SK-N-SH treated with all-trans-retinoic acid at 6 μM for 48 hours (cell line): ENCODE measurements around the gene TNFAIP8.

ENCODE experiments used
- ATAC-seq: fragments of 200-7000 bp; cut with Tn5 transposase; 3 replicates; pipeline ENCODE4 v1.9.1; 2020; ENCODE audit warnings: mild to moderate bottlenecking, moderate library complexity
- ARNTL ChIP-seq: fragments of 450-650 bp; formaldehyde crosslinking; IDR thresholded peaks from 2 replicates; pipeline ENCODE4 v1.5.0; 2020; ENCODE audit warnings: low read depth, mild to moderate bottlenecking, moderate library complexity, borderline replicate concordance
- BACH2 ChIP-seq: fragments of 250-450 bp; sonication (Bioruptor Pico); IDR thresholded peaks from 2 replicates; pipeline ENCODE4 v1.9.0; 2021; ENCODE audit warnings: mild to moderate bottlenecking, borderline replicate concordance
- CSDC2 ChIP-seq: fragments of 250-450 bp; sonication (Bioruptor Pico); IDR thresholded peaks from 2 replicates; pipeline ENCODE4 v1.5.0; 2020; ENCODE audit warnings: mild to moderate bottlenecking, moderate library complexity
- GLIS3 ChIP-seq: fragments of 250-450 bp; sonication (Bioruptor Pico); IDR thresholded peaks from 2 replicates; pipeline ENCODE4 v1.5.0; 2020; ENCODE audit warnings: mild to moderate bottlenecking, moderate library complexity
- ISL1 ChIP-seq: fragments of 250-450 bp; sonication (Bioruptor Pico); IDR thresholded peaks from 2 replicates; pipeline ENCODE4 v2.1.2; 2022; ENCODE audit warnings: mild to moderate bottlenecking, moderate library complexity
- OSR1 ChIP-seq: fragments of 250-450 bp; sonication (Bioruptor Pico); IDR thresholded peaks from 2 replicates; pipeline ENCODE4 v1.8.0; 2022; ENCODE audit warnings: moderate library complexity, mild to moderate bottlenecking, inconsistent platforms
- PPARA ChIP-seq: fragments of 250-450 bp; sonication (Bioruptor Pico); IDR thresholded peaks from 2 replicates; pipeline ENCODE4 v1.5.0; 2020; ENCODE audit warnings: mild to moderate bottlenecking, borderline replicate concordance
- RARB ChIP-seq: fragments of 250-450 bp; sonication (Bioruptor Pico); IDR thresholded peaks from 2 replicates; pipeline ENCODE4 v1.8.0; 2021; ENCODE audit warnings: mild to moderate bottlenecking, moderate library complexity
- SNAI2 ChIP-seq: fragments of 250-450 bp; sonication (Bioruptor Pico); IDR thresholded peaks from 2 replicates; pipeline ENCODE4 v1.5.0; 2020; ENCODE audit warnings: mild to moderate bottlenecking, moderate library complexity
- TCF4 ChIP-seq: fragments of 250-450 bp; sonication (Bioruptor Pico); IDR thresholded peaks from 2 replicates; pipeline ENCODE4 v1.8.0; 2021; ENCODE audit warnings: mild to moderate bottlenecking, moderate library complexity, borderline replicate concordance
- ZC3H10 ChIP-seq: fragments of 250-450 bp; sonication (Bioruptor Pico); IDR thresholded peaks from 2 replicates; pipeline ENCODE4 v1.5.1; 2021; ENCODE audit warnings: mild to moderate bottlenecking, moderate library complexity
- ZFP30 ChIP-seq: fragments of 450-650 bp; formaldehyde crosslinking; IDR thresholded peaks from 2 replicates; pipeline ENCODE4 v1.5.0; 2022; ENCODE audit warnings: mild to moderate bottlenecking, moderate library complexity
- ZNF565 ChIP-seq: fragments of 450-650 bp; formaldehyde crosslinking; conservative IDR thresholded peaks from 2 replicates; pipeline ENCODE4 v1.5.0; 2020; ENCODE audit warnings: low read depth, mild to moderate bottlenecking, moderate library complexity
- ZNF70 ChIP-seq: fragments of 450-650 bp; formaldehyde crosslinking; IDR thresholded peaks from 2 replicates; pipeline ENCODE4 v1.5.0; 2020; ENCODE audit warnings: mild to moderate bottlenecking, moderate library complexity
- ZNF8 ChIP-seq: fragments of 450-650 bp; formaldehyde crosslinking; IDR thresholded peaks from 2 replicates; pipeline ENCODE4 v1.5.0; 2020; ENCODE audit warnings: mild to moderate bottlenecking, moderate library complexity
- TF ChIP-seq, protein P1 (sequence below): fragments of 250-450 bp; sonication (Bioruptor Pico); IDR thresholded peaks from 2 replicates; pipeline ENCODE4 v1.5.1; 2020; ENCODE audit warnings: low read depth, mild to moderate bottlenecking, moderate library complexity
- TF ChIP-seq, protein P2 (sequence below): fragments of 250-450 bp; sonication (Bioruptor Pico); IDR thresholded peaks from 2 replicates; pipeline ENCODE4 v1.5.1; 2021; ENCODE audit warnings: mild to moderate bottlenecking, moderate library complexity
- TF ChIP-seq, protein P3 (sequence below): fragments of 250-450 bp; sonication (Bioruptor Pico); IDR thresholded peaks from 2 replicates; pipeline ENCODE4 v1.5.0; 2020; ENCODE audit warnings: mild to moderate bottlenecking, moderate library complexity
- TF ChIP-seq, protein P4 (sequence below): fragments of 250-450 bp; sonication (Bioruptor Pico); IDR thresholded peaks from 2 replicates; pipeline ENCODE4 v1.8.0; 2021; ENCODE audit warnings: low read depth, mild to moderate bottlenecking, moderate library complexity, borderline replicate concordance

Gene TNFAIP8

DNA sequence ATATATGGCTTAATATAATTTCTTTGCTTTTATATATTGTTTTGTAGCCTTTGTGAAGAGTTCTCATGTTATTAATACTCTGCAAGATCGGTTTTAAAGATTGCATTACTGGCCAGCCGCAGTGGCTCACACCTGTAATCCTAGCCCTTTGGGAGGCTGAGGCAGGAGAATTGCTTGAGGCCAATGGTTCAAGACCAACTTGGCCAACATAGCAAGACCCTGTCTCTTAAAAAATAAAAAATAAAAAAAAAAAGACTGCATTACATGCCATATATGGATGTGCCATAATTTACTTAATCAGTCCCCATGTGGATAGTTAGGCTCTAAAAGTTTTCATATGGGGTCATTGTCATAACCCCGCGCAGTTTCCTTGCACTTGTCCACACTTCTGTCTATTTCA lies 31.0 kb upstream of the TNFAIP8 start:
- TF ChIP-seq ZC3H10 (CRISPR knock-in tag): no peak
- TF ChIP-seq SNAI2 (CRISPR knock-in tag): no peak
- no peak for TF ChIP-seq ISL1 (CRISPR knock-in tag)
- TF ChIP-seq TCF4 (CRISPR knock-in tag): no peak
- TF ChIP-seq CSDC2: no peak
- TF ChIP-seq, protein P1, sequence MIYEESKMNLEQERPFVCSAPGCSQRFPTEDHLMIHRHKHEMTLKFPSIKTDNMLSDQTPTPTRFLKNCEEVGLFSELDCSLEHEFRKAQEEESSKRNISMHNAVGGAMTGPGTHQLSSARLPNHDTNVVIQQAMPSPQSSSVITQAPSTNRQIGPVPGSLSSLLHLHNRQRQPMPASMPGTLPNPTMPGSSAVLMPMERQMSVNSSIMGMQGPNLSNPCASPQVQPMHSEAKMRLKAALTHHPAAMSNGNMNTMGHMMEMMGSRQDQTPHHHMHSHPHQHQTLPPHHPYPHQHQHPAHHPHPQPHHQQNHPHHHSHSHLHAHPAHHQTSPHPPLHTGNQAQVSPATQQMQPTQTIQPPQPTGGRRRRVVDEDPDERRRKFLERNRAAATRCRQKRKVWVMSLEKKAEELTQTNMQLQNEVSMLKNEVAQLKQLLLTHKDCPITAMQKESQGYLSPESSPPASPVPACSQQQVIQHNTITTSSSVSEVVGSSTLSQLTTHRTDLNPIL (CRISPR knock-in tag): no peak
- TF ChIP-seq RARB: no peak
- no peak for TF ChIP-seq ZNF565 (CRISPR knock-in tag)
- TF ChIP-seq, protein P2, sequence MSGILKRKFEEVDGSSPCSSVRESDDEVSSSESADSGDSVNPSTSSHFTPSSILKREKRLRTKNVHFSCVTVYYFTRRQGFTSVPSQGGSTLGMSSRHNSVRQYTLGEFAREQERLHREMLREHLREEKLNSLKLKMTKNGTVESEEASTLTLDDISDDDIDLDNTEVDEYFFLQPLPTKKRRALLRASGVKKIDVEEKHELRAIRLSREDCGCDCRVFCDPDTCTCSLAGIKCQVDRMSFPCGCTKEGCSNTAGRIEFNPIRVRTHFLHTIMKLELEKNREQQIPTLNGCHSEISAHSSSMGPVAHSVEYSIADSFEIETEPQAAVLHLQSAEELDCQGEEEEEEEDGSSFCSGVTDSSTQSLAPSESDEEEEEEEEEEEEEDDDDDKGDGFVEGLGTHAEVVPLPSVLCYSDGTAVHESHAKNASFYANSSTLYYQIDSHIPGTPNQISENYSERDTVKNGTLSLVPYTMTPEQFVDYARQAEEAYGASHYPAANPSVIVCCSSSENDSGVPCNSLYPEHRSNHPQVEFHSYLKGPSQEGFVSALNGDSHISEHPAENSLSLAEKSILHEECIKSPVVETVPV: no peak
- no peak for TF ChIP-seq PPARA (CRISPR knock-in tag)
- TF ChIP-seq OSR1 (CRISPR knock-in tag): no peak
- TF ChIP-seq ZFP30: no peak

GRCh38 chr5:119327018-119327417 lies 28.8 kb upstream of the TNFAIP8 start:
- TF ChIP-seq, protein P3, sequence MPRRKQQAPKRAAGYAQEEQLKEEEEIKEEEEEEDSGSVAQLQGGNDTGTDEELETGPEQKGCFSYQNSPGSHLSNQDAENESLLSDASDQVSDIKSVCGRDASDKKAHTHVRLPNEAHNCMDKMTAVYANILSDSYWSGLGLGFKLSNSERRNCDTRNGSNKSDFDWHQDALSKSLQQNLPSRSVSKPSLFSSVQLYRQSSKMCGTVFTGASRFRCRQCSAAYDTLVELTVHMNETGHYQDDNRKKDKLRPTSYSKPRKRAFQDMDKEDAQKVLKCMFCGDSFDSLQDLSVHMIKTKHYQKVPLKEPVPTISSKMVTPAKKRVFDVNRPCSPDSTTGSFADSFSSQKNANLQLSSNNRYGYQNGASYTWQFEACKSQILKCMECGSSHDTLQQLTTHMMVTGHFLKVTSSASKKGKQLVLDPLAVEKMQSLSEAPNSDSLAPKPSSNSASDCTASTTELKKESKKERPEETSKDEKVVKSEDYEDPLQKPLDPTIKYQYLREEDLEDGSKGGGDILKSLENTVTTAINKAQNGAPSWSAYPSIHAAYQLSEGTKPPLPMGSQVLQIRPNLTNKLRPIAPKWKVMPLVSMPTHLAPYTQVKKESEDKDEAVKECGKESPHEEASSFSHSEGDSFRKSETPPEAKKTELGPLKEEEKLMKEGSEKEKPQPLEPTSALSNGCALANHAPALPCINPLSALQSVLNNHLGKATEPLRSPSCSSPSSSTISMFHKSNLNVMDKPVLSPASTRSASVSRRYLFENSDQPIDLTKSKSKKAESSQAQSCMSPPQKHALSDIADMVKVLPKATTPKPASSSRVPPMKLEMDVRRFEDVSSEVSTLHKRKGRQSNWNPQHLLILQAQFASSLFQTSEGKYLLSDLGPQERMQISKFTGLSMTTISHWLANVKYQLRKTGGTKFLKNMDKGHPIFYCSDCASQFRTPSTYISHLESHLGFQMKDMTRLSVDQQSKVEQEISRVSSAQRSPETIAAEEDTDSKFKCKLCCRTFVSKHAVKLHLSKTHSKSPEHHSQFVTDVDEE: no peak
- TF ChIP-seq ZNF8 (no peak), ISL1 (CRISPR knock-in tag) (no peak), GLIS3 (CRISPR knock-in tag) (no peak), TCF4 (CRISPR knock-in tag) (no peak), ZNF70 (CRISPR knock-in tag) (no peak), ZFP30 (no peak), ZNF565 (CRISPR knock-in tag) (no peak), BACH2 (CRISPR knock-in tag) (no peak), ARNTL (no peak)
- TF ChIP-seq, protein P4, sequence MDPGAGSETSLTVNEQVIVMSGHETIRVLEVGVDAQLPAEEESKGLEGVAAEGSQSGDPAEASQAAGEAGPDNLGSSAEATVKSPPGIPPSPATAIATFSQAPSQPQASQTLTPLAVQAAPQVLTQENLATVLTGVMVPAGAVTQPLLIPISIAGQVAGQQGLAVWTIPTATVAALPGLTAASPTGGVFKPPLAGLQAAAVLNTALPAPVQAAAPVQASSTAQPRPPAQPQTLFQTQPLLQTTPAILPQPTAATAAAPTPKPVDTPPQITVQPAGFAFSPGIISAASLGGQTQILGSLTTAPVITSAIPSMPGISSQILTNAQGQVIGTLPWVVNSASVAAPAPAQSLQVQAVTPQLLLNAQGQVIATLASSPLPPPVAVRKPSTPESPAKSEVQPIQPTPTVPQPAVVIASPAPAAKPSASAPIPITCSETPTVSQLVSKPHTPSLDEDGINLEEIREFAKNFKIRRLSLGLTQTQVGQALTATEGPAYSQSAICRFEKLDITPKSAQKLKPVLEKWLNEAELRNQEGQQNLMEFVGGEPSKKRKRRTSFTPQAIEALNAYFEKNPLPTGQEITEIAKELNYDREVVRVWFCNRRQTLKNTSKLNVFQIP (CRISPR knock-in tag): no peak
- TF ChIP-seq, protein P2: no peak
- no peak for ATAC-seq

More for the DNA sequence above, 31.0 kb upstream of the TNFAIP8 start:
- ATAC-seq: no peak

DNA sequence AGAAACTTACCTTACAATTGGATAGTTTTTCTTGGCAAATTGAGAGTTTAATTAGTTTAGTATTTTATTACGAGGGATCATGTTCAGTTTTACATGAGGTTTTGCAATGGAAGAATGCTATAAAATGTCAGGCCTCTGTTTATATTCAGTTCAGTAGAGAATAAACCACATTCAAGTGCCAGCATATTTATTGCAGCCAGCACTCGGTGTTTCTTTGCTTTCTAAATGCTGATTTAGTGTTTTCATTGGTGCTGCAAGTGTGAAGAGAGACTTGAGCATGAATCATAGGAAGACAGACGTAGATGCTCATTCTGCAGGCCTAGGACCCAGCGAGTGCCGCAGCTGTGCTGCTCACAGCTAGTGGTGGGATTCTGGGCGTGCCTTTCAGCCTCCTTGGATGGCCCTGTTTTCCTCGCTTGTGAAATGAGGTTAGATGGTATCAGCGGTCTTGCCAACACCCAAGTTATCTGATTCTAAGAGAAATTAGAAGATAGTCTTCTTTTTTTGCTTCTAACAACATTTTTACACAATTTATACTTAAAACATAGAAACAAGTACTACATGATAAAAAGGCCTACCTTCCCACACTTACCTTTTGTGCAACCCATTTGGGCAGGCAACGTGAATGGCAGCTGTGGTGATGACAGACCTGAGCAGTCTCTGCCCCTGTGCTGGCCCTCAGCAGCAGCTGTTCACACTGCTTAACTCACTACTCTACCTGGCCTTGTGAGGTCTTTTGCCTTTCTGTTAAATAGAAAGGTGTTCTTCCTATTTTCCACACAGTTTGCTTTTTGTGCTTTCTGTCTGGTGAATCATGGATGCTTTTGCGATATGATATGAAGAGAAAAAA lies 26.8 kb upstream of the TNFAIP8 start:
- no peak for ATAC-seq
- no peak for TF ChIP-seq ZNF70 (CRISPR knock-in tag)
- no peak for TF ChIP-seq PPARA (CRISPR knock-in tag)
- TF ChIP-seq, protein P2: no peak
- TF ChIP-seq, protein P1 (CRISPR knock-in tag): no peak
- TF ChIP-seq, protein P3: no peak
- no peak for TF ChIP-seq ZFP30
- no peak for TF ChIP-seq TCF4 (CRISPR knock-in tag)
- no peak for TF ChIP-seq ISL1 (CRISPR knock-in tag)
- TF ChIP-seq OSR1 (CRISPR knock-in tag): no peak
- TF ChIP-seq GLIS3 (CRISPR knock-in tag): no peak
- no peak for TF ChIP-seq ZNF565 (CRISPR knock-in tag)
- TF ChIP-seq ZNF8: no peak
